Measurements from ENCODE around the gene SNX15. TPM values are rescaled to one million over a fixed set of nuclear protein-coding genes. Genes with fewer than 3 reads are reported as not detected.
A peak's percentile ranks its signal among the peaks of the same experiment; 100 is the strongest.

SNX15 gene
- total RNA-seq, 4 donors from 2014 or later = 15.7 to 39.0 (median 27.3) TPM

GRCh38 chr11:65042891-65043290 is 15.7 kb downstream of the SNX15 start:
- Histone ChIP-seq H3K27me3 (no peaks in the 10 kb centered on the region), H3K4me3 (no peak overlapping the region), H3K9me3 (no peaks in the 10 kb centered on the region), H3K4me1 (peaks cover 0 to 51% (median 5%) of the 10 kb centered on the region in 4 donors), H3K36me3 (peaks cover 0 to 37% (median 0%) of the 10 kb centered on the region in 3 donors), H3K27ac (no peak overlapping the region)
- TF ChIP-seq POLR2A (IDR thresholded peaks at IDR 0.05) = no peak
- no peak for TF ChIP-seq CTCF (IDR thresholded peaks at IDR 0.05)
- DNase-seq = no peak

GRCh38 chr11:65043881-65044501 is 16.8 kb downstream of the SNX15 start:
- TF ChIP-seq CTCF (IDR thresholded peaks at IDR 0.05) (no peak), POLR2A (IDR thresholded peaks at IDR 0.05) (no peak)
- H3K9me3 ChIP-seq = no peaks in the 10 kb centered on the region
- H3K27me3 ChIP-seq = no peaks in the 10 kb centered on the region
- H3K4me1 ChIP-seq = peaks cover 0 to 57% (median 5%) of the 10 kb centered on the region in 4 donors
- no peak for DNase-seq
- H3K36me3 ChIP-seq = peaks cover 0 to 26% (median 0%) of the 10 kb centered on the region in 3 donors
- peak overlapping the region in 1 of 4 donors; percentile 14 for H3K27ac ChIP-seq
- H3K4me3 ChIP-seq = no peak overlapping the region

- Histone ChIP-seq H3K4me1 (peaks cover 0 to 56% (median 5%) of the 10 kb centered on the region in 4 donors), H3K9me3 (no peaks in the 10 kb centered on the region), H3K4me3 (no peak overlapping the region), H3K27me3 (no peaks in the 10 kb centered on the region), H3K27ac (peak overlapping the region in 1 of 4 donors; percentile 14), H3K36me3 (peaks cover 0 to 21% (median 0%) of the 10 kb centered on the region in 3 donors)
- TF ChIP-seq CTCF (IDR thresholded peaks at IDR 0.05) (no peak), POLR2A (IDR thresholded peaks at IDR 0.05) (no peak)
- DNase-seq = no peak
Observed at GRCh38 chr11:65045061-65045460, 17.8 kb downstream of the SNX15 start.

GRCh38 chr11:65045728-65046127 is 18.5 kb downstream of the SNX15 start:
- DNase-seq = no peak
- Histone ChIP-seq H3K4me3 (no peak overlapping the region), H3K27me3 (no peaks in the 10 kb centered on the region), H3K4me1 (peaks cover 0 to 51% (median 2%) of the 10 kb centered on the region in 4 donors), H3K27ac (no peak overlapping the region), H3K36me3 (peaks cover 0 to 21% (median 0%) of the 10 kb centered on the region in 3 donors), H3K9me3 (no peaks in the 10 kb centered on the region)
- TF ChIP-seq POLR2A (IDR thresholded peaks at IDR 0.05) (no peak), CTCF (IDR thresholded peaks at IDR 0.05) (no peak)

GRCh38 chr11:65047581-65048422 is 20.6 kb downstream of the SNX15 start:
- peak overlapping the region; percentile 44 to 55 (median 46) for H3K4me3 ChIP-seq
- H3K36me3 ChIP-seq = peaks cover 0 to 26% (median 0%) of the 10 kb centered on the region in 3 donors
- H3K4me1 ChIP-seq = peaks cover 0 to 41% (median 0%) of the 10 kb centered on the region in 4 donors
- H3K9me3 ChIP-seq = no peaks in the 10 kb centered on the region
- DNase-seq = peak; percentile 48 to 63 (median 55)
- TF ChIP-seq POLR2A (IDR thresholded peaks at IDR 0.05) (no peak), CTCF (IDR thresholded peaks at IDR 0.05) (no peak)
- H3K27ac ChIP-seq = peak overlapping the region; percentile 36 to 69 (median 62)
- no peaks in the 10 kb centered on the region for H3K27me3 ChIP-seq
